Skin of body (tissue), 3 donors: ENCODE results near the gene NEO1. TPM values are rescaled to one million over a fixed set of nuclear protein-coding genes. Genes with fewer than 3 reads are reported as not detected.

Source experiments
- DNase-seq: peaks from one replicate; lab custom pipeline; 2025; lab: John Stamatoyannopoulos, UW
- small RNA-seq: library from RNA; depleted of rRNA; stranded (forward); fragments of <200 nt; gene quantifications from one replicate; pipeline ENCODE3, GENCODE V24; 2014; ENCODE audit warnings: low replicate concordance
- total RNA-seq: library from RNA; depleted of rRNA; stranded (reverse); fragments of >200 nt; gene quantifications from one replicate; pipeline ENCODE4 v1.2.3, GENCODE V29; 2014

Gene NEO1
- total RNA-seq, 1 donor from 2014 or later, result 66.0 TPM

GRCh38 chr15:73349191-73349590 lies 296.9 kb downstream of the NEO1 start:
- no peak for DNase-seq

- no peak for DNase-seq
Observed at GRCh38 chr15:73352082-73352481, 299.8 kb downstream of the NEO1 start.

- DNase-seq, result no peak
Observed at GRCh38 chr15:73353734-73354133, 301.5 kb downstream of the NEO1 start.

GRCh38 chr15:73354241-73354640 lies 302.0 kb downstream of the NEO1 start:
- no peak for DNase-seq

Small RNA genes lying within 50 kb of the gene (small RNA-seq; reads per million reads assigned to genes)
- not detected for gene FKBP1AP2
